KOPT-K1 (cell line): ENCODE measurements around the gene AMH.

Source experiments
- H3K27ac ChIP-seq: fragments of 200-600 bp; sonication (generic); 2 replicates; pipeline ENCODE4 v1.5.1; 2016; ENCODE audit warnings: antibody characterized with exemption, mild to moderate bottlenecking, low read depth, low read length; ENCODE audit not compliant: poor library complexity, severe bottlenecking
- H3K36me3 ChIP-seq: fragments of 200-600 bp; sonication (generic); 2 replicates; pipeline ENCODE4 v1.5.1; 2017; ENCODE audit warnings: antibody characterized with exemption, mild to moderate bottlenecking, low read length, moderate library complexity; ENCODE audit not compliant: insufficient read depth
- H3K9me3 ChIP-seq: fragments of 200-600 bp; sonication (generic); 2 replicates; pipeline ENCODE4 v1.5.1; 2017; ENCODE audit warnings: antibody characterized with exemption, low read length, mild to moderate bottlenecking; ENCODE audit not compliant: insufficient read depth, poor library complexity, severe bottlenecking

AMH gene

GRCh38 chr19:2248136-2249009, 750 bp upstream of the AMH start:
- Histone ChIP-seq H3K27ac (no peak overlapping the region), H3K36me3 (peaks cover 96% of the 10 kb centered on the region), H3K9me3 (no peaks in the 10 kb centered on the region)

DNA sequence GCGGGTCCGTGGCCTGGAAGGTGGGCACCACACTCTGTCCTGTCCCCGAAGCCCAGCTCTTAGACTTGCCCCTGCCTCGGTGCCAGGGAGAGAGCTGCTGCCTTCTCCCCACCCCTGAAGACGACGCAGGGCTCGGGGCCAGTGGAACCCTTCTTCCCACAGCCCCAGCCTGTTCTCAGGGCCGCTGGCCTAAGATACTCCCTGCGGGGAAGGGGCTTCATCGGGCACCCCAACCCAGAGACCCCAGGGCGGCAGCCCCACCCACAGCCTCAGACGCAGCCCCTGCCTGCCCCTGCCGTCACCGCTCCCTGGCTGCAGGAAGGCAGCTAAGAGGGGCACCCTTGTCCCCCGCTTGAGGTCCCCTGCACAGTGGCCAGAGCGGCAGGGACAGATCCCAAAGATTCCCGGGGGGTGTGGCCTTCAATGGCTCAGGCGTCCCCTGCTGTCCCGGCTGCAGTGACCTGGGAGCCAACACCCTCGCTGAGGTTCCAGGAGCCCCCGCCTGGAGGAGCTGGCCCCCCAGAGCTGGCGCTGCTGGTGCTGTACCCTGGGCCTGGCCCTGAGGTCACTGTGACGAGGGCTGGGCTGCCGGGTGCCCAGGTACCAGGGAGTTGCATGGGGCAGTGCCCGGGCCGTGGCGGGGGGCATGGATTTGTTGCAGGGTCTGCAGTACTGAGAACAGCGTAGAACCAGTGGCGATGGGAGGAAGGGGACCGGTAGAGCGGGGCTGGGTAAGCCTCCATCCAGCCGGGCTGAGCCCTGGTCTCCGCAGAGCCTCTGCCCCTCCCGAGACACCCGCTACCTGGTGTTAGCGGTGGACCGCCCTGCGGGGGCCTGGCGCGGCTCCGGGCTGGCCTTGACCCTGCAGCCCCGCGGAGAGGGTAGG, 1.0 kb downstream of the AMH start:
- no peaks in the 10 kb centered on the region for H3K9me3 ChIP-seq
- peaks cover 79% of the 10 kb centered on the region for H3K36me3 ChIP-seq
- H3K27ac ChIP-seq = no peak overlapping the region

DNA sequence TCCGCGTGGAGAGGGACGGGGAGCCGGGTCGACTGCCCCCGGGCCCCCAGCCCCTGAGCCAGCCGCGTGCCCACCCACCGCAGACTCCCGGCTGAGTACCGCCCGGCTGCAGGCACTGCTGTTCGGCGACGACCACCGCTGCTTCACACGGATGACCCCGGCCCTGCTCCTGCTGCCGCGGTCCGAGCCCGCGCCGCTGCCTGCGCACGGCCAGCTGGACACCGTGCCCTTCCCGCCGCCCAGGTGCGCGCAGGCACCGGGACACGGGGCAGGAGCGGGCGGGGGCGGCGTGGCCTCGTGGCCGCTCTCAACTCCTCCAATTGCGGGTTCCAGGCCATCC, 1.6 kb downstream of the AMH start:
- no peak overlapping the region for H3K27ac ChIP-seq
- H3K9me3 ChIP-seq = no peaks in the 10 kb centered on the region
- peaks cover 73% of the 10 kb centered on the region for H3K36me3 ChIP-seq

DNA sequence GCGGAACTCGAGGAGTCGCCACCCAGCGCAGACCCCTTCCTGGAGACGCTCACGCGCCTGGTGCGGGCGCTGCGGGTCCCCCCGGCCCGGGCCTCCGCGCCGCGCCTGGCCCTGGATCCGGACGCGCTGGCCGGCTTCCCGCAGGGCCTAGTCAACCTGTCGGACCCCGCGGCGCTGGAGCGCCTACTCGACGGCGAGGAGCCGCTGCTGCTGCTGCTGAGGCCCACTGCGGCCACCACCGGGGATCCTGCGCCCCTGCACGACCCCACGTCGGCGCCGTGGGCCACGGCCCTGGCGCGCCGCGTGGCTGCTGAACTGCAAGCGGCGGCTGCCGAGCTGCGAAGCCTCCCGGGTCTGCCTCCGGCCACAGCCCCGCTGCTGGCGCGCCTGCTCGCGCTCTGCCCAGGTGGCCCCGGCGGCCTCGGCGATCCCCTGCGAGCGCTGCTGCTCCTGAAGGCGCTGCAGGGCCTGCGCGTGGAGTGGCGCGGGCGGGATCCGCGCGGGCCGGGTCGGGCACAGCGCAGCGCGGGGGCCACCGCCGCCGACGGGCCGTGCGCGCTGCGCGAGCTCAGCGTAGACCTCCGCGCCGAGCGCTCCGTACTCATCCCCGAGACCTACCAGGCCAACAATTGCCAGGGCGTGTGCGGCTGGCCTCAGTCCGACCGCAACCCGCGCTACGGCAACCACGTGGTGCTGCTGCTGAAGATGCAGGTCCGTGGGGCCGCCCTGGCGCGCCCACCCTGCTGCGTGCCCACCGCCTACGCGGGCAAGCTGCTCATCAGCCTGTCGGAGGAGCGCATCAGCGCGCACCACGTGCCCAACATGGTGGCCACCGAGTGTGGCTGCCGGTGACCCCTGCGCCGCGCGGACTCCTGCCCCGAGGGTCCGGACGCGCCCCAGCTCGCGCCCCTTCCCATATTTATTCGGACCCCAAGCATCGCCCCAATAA, 2.3 kb downstream of the AMH start:
- peaks cover 66% of the 10 kb centered on the region for H3K36me3 ChIP-seq
- no peak overlapping the region for H3K27ac ChIP-seq
- H3K9me3 ChIP-seq = no peaks in the 10 kb centered on the region

DNA sequence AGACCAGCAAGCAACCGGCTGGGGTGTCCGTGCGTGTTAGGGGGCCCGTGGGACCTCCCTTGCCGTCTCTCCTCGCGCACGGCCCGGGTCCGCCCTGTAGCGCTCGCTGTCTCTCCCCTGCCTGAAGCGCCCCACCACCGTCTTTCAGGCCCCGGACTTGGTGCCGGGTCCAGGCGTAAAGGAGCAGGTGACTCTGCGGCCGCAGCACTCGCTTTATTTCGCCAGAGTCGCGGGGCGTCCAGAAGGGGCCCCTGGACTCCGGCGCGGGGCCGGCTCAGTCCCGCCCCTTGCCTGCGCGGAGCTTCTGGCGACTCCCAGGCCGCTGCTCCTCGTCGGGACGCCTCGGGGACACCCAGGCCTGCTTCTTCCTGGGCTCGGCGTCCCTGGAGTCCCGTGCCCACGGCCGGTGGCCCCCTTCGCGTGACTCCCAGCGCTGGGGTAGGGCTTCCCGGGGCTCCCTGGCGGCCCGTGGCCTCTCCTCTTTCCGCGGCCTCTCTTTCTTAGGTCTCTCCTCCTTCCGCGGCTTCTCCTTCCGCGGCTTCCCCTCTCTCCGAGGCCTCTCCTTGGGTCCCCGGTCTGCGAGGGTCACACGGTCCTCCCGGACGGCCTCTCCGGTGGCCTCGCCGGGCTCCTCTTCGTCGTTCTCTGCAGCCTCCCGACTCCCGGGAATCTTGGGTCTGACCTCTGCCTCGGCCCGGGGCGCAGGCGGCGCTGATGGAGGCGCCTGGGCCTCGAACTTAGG, 3.1 kb downstream of the AMH start:
- no peaks in the 10 kb centered on the region for H3K9me3 ChIP-seq
- H3K36me3 ChIP-seq = peaks cover 58% of the 10 kb centered on the region
- H3K27ac ChIP-seq = no peak overlapping the region

DNA sequence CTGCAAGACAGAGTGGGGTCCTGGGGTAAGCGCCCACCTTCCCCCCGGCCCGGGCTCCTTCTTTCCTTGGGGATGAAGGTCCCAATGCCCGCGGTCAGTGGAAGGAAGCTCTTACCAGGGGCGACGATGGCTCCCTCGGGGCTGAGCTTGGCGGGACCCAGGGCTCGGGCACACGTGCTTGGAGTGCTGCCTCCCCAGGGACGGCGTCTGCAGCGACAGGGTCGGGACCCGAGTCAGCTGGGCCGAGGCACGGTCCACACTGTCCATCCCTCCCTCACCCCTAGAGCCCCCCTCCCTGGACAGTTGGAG, 3.6 kb downstream of the AMH start:
- no peaks in the 10 kb centered on the region for H3K9me3 ChIP-seq
- H3K27ac ChIP-seq = no peak overlapping the region
- peaks cover 53% of the 10 kb centered on the region for H3K36me3 ChIP-seq

DNA sequence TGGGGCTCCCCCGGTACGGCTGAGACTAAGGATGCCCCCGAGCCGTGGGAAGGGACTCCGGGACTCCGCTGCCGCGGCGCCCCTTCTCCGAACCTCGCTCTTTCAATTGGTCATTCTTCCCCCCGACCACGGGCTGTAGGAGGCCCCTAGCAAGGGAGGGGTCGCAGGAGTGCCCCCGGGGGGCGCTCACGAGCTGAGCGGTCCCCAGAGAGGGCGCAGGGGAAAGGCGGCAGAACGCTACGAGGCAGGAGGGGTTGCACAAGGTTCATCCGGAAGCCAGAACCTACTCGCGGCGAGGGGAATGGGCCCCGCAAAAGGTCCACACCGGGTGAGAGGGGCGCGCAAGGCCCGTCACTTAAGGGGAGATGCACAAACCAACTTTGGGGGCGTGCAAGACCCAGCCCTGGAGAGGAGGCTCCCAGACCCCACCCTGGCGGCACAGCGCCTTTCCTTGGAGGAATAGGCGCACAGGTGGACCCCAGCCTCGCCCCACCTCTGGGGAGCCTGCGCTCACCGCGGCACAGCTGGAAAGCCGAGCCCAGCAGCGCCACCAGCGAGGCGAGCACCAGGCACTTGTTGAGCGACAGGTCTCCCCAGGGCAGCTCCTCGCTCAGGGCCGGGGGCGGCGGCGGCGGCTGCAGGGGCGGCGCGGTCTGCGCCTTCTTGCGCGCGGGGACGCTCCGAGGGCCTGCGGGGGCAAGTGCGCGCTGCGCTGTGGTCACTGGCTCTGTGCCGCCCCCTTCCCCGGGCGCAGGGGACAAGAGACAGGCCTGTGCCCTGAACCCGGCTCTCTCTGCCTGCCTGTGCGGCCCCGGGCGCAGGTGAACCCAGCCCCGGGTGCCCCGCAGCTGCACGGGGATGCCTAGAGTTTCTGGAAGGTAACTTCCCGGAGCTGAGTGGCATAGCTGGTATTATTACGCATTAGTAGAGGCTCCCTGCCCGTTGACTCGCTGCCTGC, 4.3 kb downstream of the AMH start:
- no peaks in the 10 kb centered on the region for H3K9me3 ChIP-seq
- H3K36me3 ChIP-seq = peaks cover 46% of the 10 kb centered on the region
- H3K27ac ChIP-seq = no peak overlapping the region

DNA sequence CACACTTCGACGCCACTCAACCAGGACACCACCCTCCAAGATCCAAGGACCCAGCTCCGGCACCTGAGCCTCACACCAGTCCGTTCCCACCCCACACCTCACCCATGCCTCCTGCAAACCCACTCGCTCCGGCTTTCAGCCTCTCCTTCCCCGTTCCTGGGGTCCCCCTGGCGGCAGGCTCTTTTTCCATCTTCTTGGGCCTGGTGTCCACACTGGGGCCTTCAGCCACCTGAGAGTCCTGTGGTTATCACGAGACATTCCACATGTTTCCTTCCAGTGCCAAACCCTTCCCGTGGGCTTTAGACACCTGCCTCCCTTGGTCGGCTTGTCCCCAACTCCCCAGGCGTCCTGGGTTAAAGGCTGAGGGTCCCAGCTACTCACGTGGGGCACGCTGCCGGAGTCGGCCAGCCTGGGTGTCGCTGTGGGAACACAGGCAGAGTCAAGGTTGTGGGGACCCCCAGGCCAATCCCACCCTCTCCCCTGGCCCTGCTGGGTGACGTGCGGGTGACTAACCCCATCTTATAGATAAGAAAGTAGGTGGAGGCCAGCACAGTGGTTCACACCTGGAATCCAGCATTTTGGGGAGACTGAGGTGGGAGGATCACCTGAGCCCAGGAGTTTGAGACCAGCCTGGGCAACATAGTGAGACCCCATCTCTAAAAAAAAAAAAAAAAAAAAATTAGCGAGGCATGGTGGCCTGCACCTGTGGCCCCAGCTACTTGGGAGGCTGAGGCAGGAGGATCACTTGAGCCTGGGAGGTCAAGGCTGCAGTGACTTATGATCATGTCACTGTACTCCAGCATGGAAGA, 5.1 kb downstream of the AMH start:
- no peak overlapping the region for H3K27ac ChIP-seq
- H3K36me3 ChIP-seq = peaks cover 37% of the 10 kb centered on the region; the same call in 1 of the 2 replicates
- H3K9me3 ChIP-seq = no peaks in the 10 kb centered on the region

DNA sequence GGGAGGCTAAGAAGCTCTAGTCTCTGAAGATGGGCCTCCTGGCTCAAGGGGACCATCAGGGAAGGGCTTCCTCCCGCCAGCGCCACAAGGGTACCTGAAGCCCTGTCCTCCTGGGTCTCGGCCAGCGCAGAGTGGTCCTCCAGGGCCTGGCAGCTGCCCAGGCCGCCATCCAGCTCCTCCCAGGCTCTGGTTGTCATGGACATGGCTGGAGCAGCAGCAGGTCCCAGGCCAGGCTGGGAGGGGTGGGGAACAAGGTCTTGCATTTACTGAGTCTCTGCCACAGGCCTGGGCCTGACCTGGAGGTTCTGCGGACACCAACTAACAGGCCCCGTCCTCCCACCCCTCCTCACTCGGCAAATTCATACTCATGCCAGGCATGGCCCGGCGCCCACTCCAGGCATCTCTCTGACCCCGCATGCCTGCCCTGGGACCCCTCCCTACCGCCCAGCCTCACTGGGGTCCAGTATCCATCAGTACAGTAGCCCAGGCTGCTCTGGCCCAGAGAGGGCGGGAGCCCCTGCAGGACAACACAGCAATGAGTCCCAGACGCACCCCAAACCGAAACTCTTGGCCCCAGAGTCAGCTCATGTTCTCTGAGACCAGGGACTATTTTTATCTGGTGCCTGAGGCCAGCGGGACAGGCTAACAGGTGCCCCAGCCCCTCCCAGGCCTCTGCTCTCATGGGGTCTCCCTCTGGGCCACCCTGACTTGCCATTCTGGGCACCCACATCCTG, 6.2 kb downstream of the AMH start:
- Histone ChIP-seq H3K36me3 (peaks cover 27% of the 10 kb centered on the region; the same call in 1 of the 2 replicates), H3K27ac (no peak overlapping the region), H3K9me3 (no peaks in the 10 kb centered on the region)

GRCh38 chr19:2255982-2256685, 7.0 kb downstream of the AMH start, which contains the start of gene JSRP1:
JSRP1 (minus strand) TSS chr19:2256417; CDS start chr19:2255314, 1,103 bp downstream.
- Histone ChIP-seq H3K9me3 (no peaks in the 10 kb centered on the region), H3K36me3 (peaks cover 19% of the 10 kb centered on the region; the same call in 1 of the 2 replicates), H3K27ac (peak within 1 kb of the TSS; percentile 77)

- Histone ChIP-seq H3K36me3 (no peaks in the 10 kb centered on the region), H3K27ac (no peak overlapping the region), H3K9me3 (no peaks in the 10 kb centered on the region)
These were observed 10.2 kb downstream of the AMH start for GRCh38 chr19:2259336-2259735.

DNA sequence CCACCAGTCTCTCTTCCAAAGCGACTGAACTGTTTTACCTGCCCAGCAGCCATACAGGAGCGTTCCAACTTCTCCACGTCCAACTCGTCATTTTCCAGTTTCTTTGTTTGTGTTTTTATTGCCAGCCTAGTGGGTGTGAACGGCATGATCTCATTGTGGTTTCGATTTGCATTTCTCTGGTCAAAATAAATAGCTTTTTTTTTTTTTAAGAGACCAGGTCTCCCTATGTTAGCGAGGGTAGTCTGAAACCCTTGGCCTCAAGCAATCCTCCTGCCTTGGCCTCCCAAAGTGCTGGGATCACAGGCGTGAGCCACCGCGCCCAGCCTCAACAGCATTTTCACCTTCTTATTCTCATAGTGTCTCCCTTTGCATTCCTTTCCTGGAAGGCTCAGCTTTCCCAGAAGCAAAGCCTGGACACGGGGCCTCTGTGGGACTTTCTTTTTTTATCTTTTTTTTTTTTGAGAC, 11.2 kb downstream of the AMH start:
- Histone ChIP-seq H3K9me3 (no peaks in the 10 kb centered on the region), H3K27ac (no peak overlapping the region), H3K36me3 (no peaks in the 10 kb centered on the region)
